SK-N-DZ (cell line): ENCODE measurements around the gene LCE3B.

Experiments
- DNase-seq: peaks from one replicate; pipeline ENCODE4 v3.0.0-alpha.2; 2015; ENCODE audit warnings: low spot score
- small RNA-seq, 2 experiments: library from RNA; depleted of rRNA; stranded (forward); fragments of <200 nt; gene quantifications; one replicate each; pipeline ENCODE3, GENCODE V24; 2014

LCE3B gene

DNA sequence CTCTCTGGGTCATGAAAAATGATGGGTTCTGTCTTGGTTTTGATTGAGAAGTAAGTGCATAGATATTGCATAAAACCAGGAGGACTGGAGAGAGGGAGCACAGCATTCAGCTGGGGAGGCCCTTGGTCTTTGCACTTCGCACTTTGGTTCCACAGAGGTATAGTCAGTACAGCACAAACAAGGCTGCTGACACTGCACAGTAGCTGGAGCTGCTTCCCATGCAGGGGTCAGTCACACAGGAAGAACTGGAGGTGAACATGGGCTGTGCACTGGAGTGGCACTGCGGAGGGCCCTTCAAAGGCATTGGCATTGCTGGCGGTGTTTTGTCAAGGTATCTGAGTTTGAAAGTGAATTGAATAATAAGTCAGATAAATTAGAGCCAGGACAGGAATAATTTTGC lies 45.0 kb downstream of the LCE3B start:
- DNase-seq = no peak

DNA sequence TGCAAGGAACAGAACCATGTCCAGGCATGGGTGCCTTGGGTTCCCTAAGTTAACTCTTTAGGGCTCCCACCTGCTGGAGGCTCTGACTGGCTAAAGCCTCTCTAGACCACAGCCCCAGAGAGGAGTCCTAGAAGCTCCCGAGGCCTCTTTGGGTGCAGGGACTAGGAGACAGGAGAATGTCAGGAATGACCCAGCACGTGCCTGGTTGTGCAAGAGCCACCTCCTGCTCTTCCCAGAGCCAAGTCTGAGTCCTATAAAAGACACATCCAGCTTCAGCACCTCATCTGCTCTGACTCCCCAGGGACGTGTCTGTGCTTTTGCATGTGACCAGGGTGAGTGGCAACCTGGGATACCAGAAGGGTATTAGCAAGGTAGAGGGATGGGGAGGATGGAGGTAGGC lies 49.5 kb downstream of the LCE3B start, which contains the start of gene LCE2D:
Gene LCE2D, plus strand, starts transcription at position 283 of the 400 bp plus-strand sequence. CDS start 726 bp downstream, outside the sequence.
- no peak for DNase-seq

Small RNA genes within 50 kb of the gene (small RNA-seq; reads per million reads assigned to genes)
- gene LCE3A = 0 reads per million in 2 experiments
- gene LCE3B = 0 reads per million in 2 experiments
